ENCODE data around the gene CBLN3.
"Not testable (repeated sequence)": the region's sequence is repeated elsewhere in the genome, so short reads cannot be mapped to it uniquely, and the experiment has no call there.

Gene CBLN3

GRCh38 chr14:24403294-24403998 is 26.0 kb downstream of the CBLN3 start:
- DNase-seq (ENCODE audit: low spot score) = no peak

- DNase-seq (ENCODE audit: low spot score) = no peak
Observed at GRCh38 chr14:24401810-24402702, 27.4 kb downstream of the CBLN3 start.

GRCh38 chr14:24399999-24400718 is 29.3 kb downstream of the CBLN3 start:
- DNase-seq (ENCODE audit: low spot score) = no peak

- DNase-seq (ENCODE audit: low spot score) = no peak
Observed at GRCh38 chr14:24399447-24399822, 30.0 kb downstream of the CBLN3 start.

GRCh38 chr14:24398653-24399446 is 30.6 kb downstream of the CBLN3 start, which contains the start of gene NYNRIN:
Gene NYNRIN (plus strand): TSS chr14:24399003. CDS start chr14:24399247, 244 bp downstream.
- no peak for DNase-seq (ENCODE audit: low spot score)

GRCh38 chr14:24398293-24398652 is 31.2 kb downstream of the CBLN3 start:
- no peak for DNase-seq (ENCODE audit: low spot score)

GRCh38 chr14:24397639-24398292 is 31.7 kb downstream of the CBLN3 start:
- DNase-seq (ENCODE audit: low spot score) = no peak

- no peak for DNase-seq (ENCODE audit: low spot score)
Observed at GRCh38 chr14:24395609-24396582, 33.6 kb downstream of the CBLN3 start.

GRCh38 chr14:24394275-24394674 is 35.2 kb downstream of the CBLN3 start:
- DNase-seq (ENCODE audit: low spot score) = no peak

GRCh38 chr14:24392325-24393091 is 37.0 kb downstream of the CBLN3 start:
- DNase-seq (ENCODE audit: low spot score) = no peak

GRCh38 chr14:24390701-24391468 is 38.6 kb downstream of the CBLN3 start:
- no peak for DNase-seq (ENCODE audit: low spot score)

- no peak for DNase-seq (ENCODE audit: low spot score)
Observed at GRCh38 chr14:24389226-24389848, 40.1 kb downstream of the CBLN3 start.

GRCh38 chr14:24388474-24389179 is 40.8 kb downstream of the CBLN3 start:
- DNase-seq (ENCODE audit: low spot score) = no peak

GRCh38 chr14:24387579-24387978 is 41.9 kb downstream of the CBLN3 start:
- not testable (repeated sequence) for DNase-seq (ENCODE audit: low spot score)

GRCh38 chr14:24387009-24387345 is 42.5 kb downstream of the CBLN3 start:
- DNase-seq (ENCODE audit: low spot score) = no peak

- DNase-seq (ENCODE audit: low spot score) = no peak
Observed at GRCh38 chr14:24385524-24385923, 43.9 kb downstream of the CBLN3 start.

GRCh38 chr14:24384169-24384568 is 45.3 kb downstream of the CBLN3 start:
- no peak for DNase-seq (ENCODE audit: low spot score)

- DNase-seq (ENCODE audit: low spot score) = no peak
Observed at GRCh38 chr14:24382064-24382371, 47.5 kb downstream of the CBLN3 start.

All from CD4-positive, alpha-beta T cell treated with Interleukin-15 for 4 hours (primary cell).